HEK293 (cell line): ENCODE data around the gene GPR152.

Experiments used
- GLI4 ChIP-seq: fragments of 450-650 bp; formaldehyde crosslinking; IDR thresholded peaks from 2 replicates; pipeline ENCODE4 v1.5.1; 2016; ENCODE audit warnings: missing biosample characterization, missing genetic modification characterization
- GLIS2 ChIP-seq: fragments of 450-650 bp; formaldehyde crosslinking; IDR thresholded peaks from 2 replicates; pipeline ENCODE4 v1.5.1; 2016; ENCODE audit warnings: missing biosample characterization, missing genetic modification characterization
- KLF16 ChIP-seq: fragments of 450-650 bp; formaldehyde crosslinking; IDR thresholded peaks from 2 replicates; pipeline ENCODE4 v1.5.1; 2017; ENCODE audit warnings: missing biosample characterization, missing genetic modification characterization
- KLF9 ChIP-seq: fragments of 450-650 bp; formaldehyde crosslinking; IDR thresholded peaks from 2 replicates; pipeline ENCODE4 v1.5.1; 2016; ENCODE audit warnings: missing biosample characterization, missing genetic modification characterization, low read depth
- PRDM1 ChIP-seq: fragments of 450-650 bp; formaldehyde crosslinking; IDR thresholded peaks from 2 replicates; pipeline ENCODE4; 2016; ENCODE audit warnings: missing biosample characterization, missing genetic modification characterization
- YY2 ChIP-seq: fragments of 450-650 bp; formaldehyde crosslinking; IDR thresholded peaks from 2 replicates; pipeline ENCODE4 v1.5.1; 2016; ENCODE audit warnings: missing biosample characterization, missing genetic modification characterization
- ZBTB1 ChIP-seq: fragments of 450-650 bp; formaldehyde crosslinking; IDR thresholded peaks from 2 replicates; pipeline ENCODE4 v1.5.1; 2016; ENCODE audit warnings: missing biosample characterization, missing genetic modification characterization
- ZBTB11 ChIP-seq: fragments of 450-650 bp; formaldehyde crosslinking; conservative IDR thresholded peaks from 2 replicates; pipeline ENCODE4 v1.5.1; 2016; ENCODE audit warnings: low read depth, missing biosample characterization, missing genetic modification characterization
- ZBTB17 ChIP-seq: fragments of 450-650 bp; formaldehyde crosslinking; IDR thresholded peaks from 2 replicates; pipeline ENCODE4 v1.5.1; 2016; ENCODE audit warnings: missing biosample characterization, missing genetic modification characterization
- ZFP3 ChIP-seq: fragments of 450-650 bp; formaldehyde crosslinking; IDR thresholded peaks from 2 replicates; pipeline ENCODE4 v1.5.1; 2016; ENCODE audit warnings: low read depth, missing biosample characterization, missing genetic modification characterization
- ZFP41 ChIP-seq: fragments of 450-650 bp; formaldehyde crosslinking; IDR thresholded peaks from 2 replicates; pipeline ENCODE4 v1.5.1; 2016; ENCODE audit warnings: missing biosample characterization, missing genetic modification characterization, borderline replicate concordance
- ZIC2 ChIP-seq: fragments of 450-650 bp; formaldehyde crosslinking; IDR thresholded peaks from 2 replicates; pipeline ENCODE4 v1.5.1; 2016; ENCODE audit warnings: missing biosample characterization, missing genetic modification characterization
- ZNF248 ChIP-seq: fragments of 450-650 bp; formaldehyde crosslinking; IDR thresholded peaks from 2 replicates; pipeline ENCODE4 v1.5.1; 2017; ENCODE audit warnings: missing biosample characterization, missing genetic modification characterization
- ZNF26 ChIP-seq: fragments of 450-650 bp; formaldehyde crosslinking; IDR thresholded peaks from 2 replicates; pipeline ENCODE4 v1.5.1; 2016; ENCODE audit warnings: missing biosample characterization, missing genetic modification characterization
- ZNF302 ChIP-seq: fragments of 450-650 bp; formaldehyde crosslinking; IDR thresholded peaks from 2 replicates; pipeline ENCODE4 v1.5.1; 2016; ENCODE audit warnings: missing biosample characterization, missing genetic modification characterization, low read depth
- ZNF311 ChIP-seq: fragments of 450-650 bp; formaldehyde crosslinking; IDR thresholded peaks from 2 replicates; pipeline ENCODE4 v1.5.1; 2017; ENCODE audit warnings: missing biosample characterization, missing genetic modification characterization, borderline replicate concordance
- ZNF394 ChIP-seq: fragments of 450-650 bp; formaldehyde crosslinking; IDR thresholded peaks from 2 replicates; pipeline ENCODE4 v1.5.1; 2016; ENCODE audit warnings: missing biosample characterization, missing genetic modification characterization, mild to moderate bottlenecking, moderate library complexity, borderline replicate concordance
- ZNF513 ChIP-seq: fragments of 450-650 bp; IDR thresholded peaks from 2 replicates; pipeline ENCODE4 v1.5.1; 2018; ENCODE audit warnings: missing biosample characterization, missing genetic modification characterization
- ZNF530 ChIP-seq: fragments of 450-650 bp; formaldehyde crosslinking; IDR thresholded peaks from 2 replicates; pipeline ENCODE4 v1.5.1; 2016; ENCODE audit warnings: low read depth, missing biosample characterization, missing genetic modification characterization
- ZNF555 ChIP-seq: fragments of 450-650 bp; formaldehyde crosslinking; conservative IDR thresholded peaks from 2 replicates; pipeline ENCODE4 v1.5.1; 2017; ENCODE audit warnings: missing biosample characterization, mild to moderate bottlenecking, missing genetic modification characterization, inconsistent platforms
- ZNF610 ChIP-seq: fragments of 450-650 bp; formaldehyde crosslinking; IDR thresholded peaks from 2 replicates; pipeline ENCODE4 v1.5.1; 2016; ENCODE audit warnings: missing biosample characterization, missing genetic modification characterization, borderline replicate concordance
- ZNF624 ChIP-seq: fragments of 450-650 bp; formaldehyde crosslinking; IDR thresholded peaks from 2 replicates; pipeline ENCODE4 v1.5.1; 2017; ENCODE audit warnings: missing biosample characterization, missing genetic modification characterization
- ZNF776 ChIP-seq: fragments of 450-650 bp; formaldehyde crosslinking; IDR thresholded peaks from 2 replicates; pipeline ENCODE4 v1.5.0; 2017; ENCODE audit warnings: missing biosample characterization, missing genetic modification characterization, borderline replicate concordance
- TF ChIP-seq, protein P1 (sequence below): fragments of 450-650 bp; formaldehyde crosslinking; IDR thresholded peaks from 2 replicates; pipeline ENCODE4 v1.5.1; 2016; ENCODE audit warnings: missing biosample characterization, missing genetic modification characterization
- TF ChIP-seq, protein P2 (sequence below): fragments of 450-650 bp; formaldehyde crosslinking; IDR thresholded peaks from 2 replicates; pipeline ENCODE4 v1.5.1; 2016; ENCODE audit warnings: missing biosample characterization, missing genetic modification characterization
- TF ChIP-seq, protein P3 (sequence below): fragments of 450-650 bp; formaldehyde crosslinking; IDR thresholded peaks from 2 replicates; pipeline ENCODE4 v1.5.1; 2016; ENCODE audit warnings: missing biosample characterization, missing genetic modification characterization

The GPR152 gene

GRCh38 chr11:67464411-67465188 is 12.1 kb upstream of the GPR152 start (continued):
- TF ChIP-seq ZBTB11 (tag by site-specific recombination) (peak; percentile 70), ZNF26 (no peak), ZFP41 (no peak), ZNF530 (tag by site-specific recombination) (no peak), ZNF394 (tag by site-specific recombination) (no peak), ZFP3 (tag by site-specific recombination) (no peak), ZNF302 (tag by site-specific recombination) (no peak), PRDM1 (no peak), GLIS2 (tag by site-specific recombination) (peak; percentile 73), ZNF610 (no peak), ZNF624 (tag by site-specific recombination) (no peak), ZBTB17 (tag by site-specific recombination) (no peak), ZNF776 (tag by site-specific recombination) (no peak), ZBTB1 (tag by site-specific recombination) (no peak), ZNF311 (tag by site-specific recombination) (no peak), YY2 (no peak), ZNF513 (tag by site-specific recombination) (no peak), GLI4 (tag by site-specific recombination) (no peak), ZIC2 (tag by site-specific recombination) (no peak), ZNF248 (tag by site-specific recombination) (no peak), KLF9 (tag by site-specific recombination) (peak; percentile 65; the same call in 1 of the 2 replicates), KLF16 (tag by site-specific recombination) (no peak; the same call in 1 of the 2 replicates), ZNF555 (tag by site-specific recombination) (no peak)
- TF ChIP-seq, protein P1, sequence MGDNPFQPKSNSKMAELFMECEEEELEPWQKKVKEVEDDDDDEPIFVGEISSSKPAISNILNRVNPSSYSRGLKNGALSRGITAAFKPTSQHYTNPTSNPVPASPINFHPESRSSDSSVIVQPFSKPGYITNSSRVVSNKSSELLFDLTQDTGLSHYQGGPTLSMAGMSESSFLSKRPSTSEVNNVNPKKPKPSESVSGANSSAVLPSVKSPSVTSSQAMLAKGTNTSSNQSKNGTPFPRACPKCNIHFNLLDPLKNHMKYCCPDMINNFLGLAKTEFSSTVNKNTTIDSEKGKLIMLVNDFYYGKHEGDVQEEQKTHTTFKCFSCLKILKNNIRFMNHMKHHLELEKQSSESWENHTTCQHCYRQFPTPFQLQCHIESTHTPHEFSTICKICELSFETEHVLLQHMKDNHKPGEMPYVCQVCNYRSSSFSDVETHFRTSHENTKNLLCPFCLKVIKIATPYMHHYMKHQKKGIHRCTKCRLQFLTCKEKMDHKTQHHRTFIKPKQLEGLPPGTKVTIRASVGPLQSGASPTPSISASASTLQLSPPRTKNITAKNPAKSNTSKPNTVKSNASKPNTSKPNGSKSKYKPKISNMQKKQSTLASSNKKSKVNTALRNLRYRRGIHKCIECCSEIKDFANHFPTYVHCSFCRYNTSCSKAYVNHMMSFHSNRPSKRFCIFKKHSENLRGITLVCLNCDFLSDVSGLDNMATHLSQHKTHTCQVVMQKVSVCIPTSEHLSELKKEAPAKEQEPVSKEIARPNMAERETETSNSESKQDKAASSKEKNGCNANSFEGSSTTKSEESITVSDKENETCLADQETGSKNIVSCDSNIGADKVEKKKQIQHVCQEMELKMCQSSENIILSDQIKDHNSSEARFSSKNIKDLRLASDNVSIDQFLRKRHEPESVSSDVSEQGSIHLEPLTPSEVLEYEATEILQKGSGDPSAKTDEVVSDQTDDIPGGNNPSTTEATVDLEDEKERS = no peak
- TF ChIP-seq, protein P2, sequence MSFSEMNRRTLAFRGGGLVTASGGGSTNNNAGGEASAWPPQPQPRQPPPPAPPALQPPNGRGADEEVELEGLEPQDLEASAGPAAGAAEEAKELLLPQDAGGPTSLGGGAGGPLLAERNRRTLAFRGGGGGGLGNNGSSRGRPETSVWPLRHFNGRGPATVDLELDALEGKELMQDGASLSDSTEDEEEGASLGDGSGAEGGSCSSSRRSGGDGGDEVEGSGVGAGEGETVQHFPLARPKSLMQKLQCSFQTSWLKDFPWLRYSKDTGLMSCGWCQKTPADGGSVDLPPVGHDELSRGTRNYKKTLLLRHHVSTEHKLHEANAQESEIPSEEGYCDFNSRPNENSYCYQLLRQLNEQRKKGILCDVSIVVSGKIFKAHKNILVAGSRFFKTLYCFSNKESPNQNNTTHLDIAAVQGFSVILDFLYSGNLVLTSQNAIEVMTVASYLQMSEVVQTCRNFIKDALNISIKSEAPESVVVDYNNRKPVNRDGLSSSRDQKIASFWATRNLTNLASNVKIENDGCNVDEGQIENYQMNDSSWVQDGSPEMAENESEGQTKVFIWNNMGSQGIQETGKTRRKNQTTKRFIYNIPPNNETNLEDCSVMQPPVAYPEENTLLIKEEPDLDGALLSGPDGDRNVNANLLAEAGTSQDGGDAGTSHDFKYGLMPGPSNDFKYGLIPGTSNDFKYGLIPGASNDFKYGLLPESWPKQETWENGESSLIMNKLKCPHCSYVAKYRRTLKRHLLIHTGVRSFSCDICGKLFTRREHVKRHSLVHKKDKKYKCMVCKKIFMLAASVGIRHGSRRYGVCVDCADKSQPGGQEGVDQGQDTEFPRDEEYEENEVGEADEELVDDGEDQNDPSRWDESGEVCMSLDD (tag by site-specific recombination) = no peak
- TF ChIP-seq, protein P3, sequence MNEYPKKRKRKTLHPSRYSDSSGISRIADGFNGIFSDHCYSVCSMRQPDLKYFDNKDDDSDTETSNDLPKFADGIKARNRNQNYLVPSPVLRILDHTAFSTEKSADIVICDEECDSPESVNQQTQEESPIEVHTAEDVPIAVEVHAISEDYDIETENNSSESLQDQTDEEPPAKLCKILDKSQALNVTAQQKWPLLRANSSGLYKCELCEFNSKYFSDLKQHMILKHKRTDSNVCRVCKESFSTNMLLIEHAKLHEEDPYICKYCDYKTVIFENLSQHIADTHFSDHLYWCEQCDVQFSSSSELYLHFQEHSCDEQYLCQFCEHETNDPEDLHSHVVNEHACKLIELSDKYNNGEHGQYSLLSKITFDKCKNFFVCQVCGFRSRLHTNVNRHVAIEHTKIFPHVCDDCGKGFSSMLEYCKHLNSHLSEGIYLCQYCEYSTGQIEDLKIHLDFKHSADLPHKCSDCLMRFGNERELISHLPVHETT (tag by site-specific recombination) = no peak
